ENCODE measurements around the gene IL31RA.

Gene IL31RA

DNA sequence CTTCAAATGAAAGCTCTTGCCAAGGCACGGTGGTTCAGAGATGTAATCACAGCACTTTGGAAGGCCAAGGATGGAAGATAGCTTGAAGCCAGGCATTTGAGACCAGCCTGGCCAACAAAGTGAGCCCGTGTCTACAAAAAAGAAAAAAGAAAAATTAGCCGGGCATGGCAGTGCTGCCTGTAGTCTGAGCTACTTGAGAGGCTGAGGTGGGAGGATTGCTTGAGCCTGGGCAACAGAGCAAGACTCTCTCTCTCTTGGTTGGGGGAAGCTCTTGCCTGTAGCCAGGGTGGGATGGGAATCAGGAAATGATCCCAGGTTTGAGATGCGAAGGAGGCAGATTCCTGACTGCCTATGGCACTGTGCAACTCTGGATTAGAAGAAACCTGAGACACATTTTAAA lies 81.5 kb downstream of the IL31RA start:
- TF ChIP-seq, protein P1, sequence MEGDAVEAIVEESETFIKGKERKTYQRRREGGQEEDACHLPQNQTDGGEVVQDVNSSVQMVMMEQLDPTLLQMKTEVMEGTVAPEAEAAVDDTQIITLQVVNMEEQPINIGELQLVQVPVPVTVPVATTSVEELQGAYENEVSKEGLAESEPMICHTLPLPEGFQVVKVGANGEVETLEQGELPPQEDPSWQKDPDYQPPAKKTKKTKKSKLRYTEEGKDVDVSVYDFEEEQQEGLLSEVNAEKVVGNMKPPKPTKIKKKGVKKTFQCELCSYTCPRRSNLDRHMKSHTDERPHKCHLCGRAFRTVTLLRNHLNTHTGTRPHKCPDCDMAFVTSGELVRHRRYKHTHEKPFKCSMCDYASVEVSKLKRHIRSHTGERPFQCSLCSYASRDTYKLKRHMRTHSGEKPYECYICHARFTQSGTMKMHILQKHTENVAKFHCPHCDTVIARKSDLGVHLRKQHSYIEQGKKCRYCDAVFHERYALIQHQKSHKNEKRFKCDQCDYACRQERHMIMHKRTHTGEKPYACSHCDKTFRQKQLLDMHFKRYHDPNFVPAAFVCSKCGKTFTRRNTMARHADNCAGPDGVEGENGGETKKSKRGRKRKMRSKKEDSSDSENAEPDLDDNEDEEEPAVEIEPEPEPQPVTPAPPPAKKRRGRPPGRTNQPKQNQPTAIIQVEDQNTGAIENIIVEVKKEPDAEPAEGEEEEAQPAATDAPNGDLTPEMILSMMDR (IDR thresholded peaks at IDR 0.05) = no peak
- Histone ChIP-seq H3K27me3 (ENCODE audit: control insufficient read depth, insufficient read depth, low read length) (no peaks in the 10 kb centered on the region), H3K27ac (no peak overlapping the region), H3K4me1 (peaks cover 4% of the 10 kb centered on the region), H3K4me3 (ENCODE audit: low read depth, low read length) (no peak overlapping the region), H3K9me3 (ENCODE audit: control insufficient read depth, low read length) (no peaks in the 10 kb centered on the region), H3K36me3 (ENCODE audit: control insufficient read depth, insufficient read depth, low read length) (no peaks in the 10 kb centered on the region), H3K9ac (no peak overlapping the region), H3K4me2 (ENCODE audit: low read length) (no peak overlapping the region), H3K79me2 (no peaks in the 10 kb centered on the region), H2AFZ (no peak overlapping the region)

DNA sequence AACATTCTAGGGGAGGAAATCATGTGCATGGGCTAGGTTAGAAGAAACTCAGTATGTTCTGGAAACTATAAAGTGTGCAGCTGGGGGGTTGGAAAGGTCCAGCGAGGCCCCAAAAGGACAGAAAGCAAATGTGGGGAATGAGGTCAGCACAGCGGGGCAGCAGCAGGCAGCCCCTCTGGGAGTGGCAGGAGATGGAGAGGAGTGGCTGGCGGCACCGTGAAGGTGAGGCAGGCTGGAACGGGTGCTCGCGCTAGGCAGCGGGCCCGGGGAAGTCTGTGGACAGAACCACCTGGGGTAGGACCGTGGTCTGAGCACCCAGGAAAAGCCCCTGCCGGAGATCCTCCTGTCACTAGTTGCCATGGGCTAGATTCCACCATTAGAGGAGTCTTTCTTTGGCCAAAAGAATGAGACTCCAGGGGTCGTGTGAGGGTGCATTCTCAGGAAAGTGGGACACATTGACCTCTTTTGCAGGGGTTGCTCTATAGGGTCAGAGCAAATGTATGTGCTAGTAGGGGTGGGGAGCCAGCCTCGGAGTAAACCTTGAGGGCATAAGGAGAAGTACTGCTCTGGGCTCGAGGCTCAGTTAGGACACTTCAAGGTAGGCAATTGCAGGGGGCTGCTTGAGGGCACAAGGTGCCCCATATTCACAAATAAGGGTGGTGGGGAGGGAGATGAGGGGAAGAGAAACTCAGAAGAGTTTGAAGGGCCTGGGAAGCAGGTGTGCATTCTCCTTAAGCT lies 82.4 kb downstream of the IL31RA start:
- H3K27me3 ChIP-seq (ENCODE audit: control insufficient read depth, insufficient read depth, low read length) = no peaks in the 10 kb centered on the region

DNA sequence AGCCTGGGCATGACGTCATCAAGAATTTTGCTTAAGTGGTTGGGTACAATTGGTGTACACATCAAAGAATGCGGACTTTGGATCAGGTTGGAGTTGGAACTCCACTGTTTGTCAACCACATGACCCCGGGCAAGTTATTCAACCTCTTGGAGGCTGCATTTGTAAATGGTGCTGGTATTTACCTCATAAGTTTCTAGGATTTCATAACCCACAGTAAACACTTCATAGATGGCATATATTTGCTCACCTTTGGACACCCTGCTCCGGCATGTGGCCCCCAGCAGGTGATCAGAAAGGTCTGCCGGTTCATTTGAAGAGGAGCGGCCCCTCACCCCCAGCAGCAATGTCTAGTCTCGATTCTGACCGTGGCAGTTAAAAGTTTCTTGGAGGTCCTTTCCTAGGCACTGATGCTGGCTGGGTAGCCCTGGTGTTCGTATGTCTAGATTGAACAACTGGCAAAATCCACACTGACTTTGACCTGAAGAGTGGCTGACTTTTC lies 83.0 kb downstream of the IL31RA start:
- no peak overlapping the region for H3K27ac ChIP-seq
- H3K4me3 ChIP-seq (ENCODE audit: low read depth, low read length) = no peak overlapping the region
- no peaks in the 10 kb centered on the region for H3K79me2 ChIP-seq
- no peak overlapping the region for H2AFZ ChIP-seq
- no peaks in the 10 kb centered on the region for H3K27me3 ChIP-seq (ENCODE audit: control insufficient read depth, insufficient read depth, low read length)
- no peak overlapping the region for H3K9ac ChIP-seq
- TF ChIP-seq, protein P1 (IDR thresholded peaks at IDR 0.05) = no peak
- no peaks in the 10 kb centered on the region for H3K4me1 ChIP-seq
- H3K36me3 ChIP-seq (ENCODE audit: control insufficient read depth, insufficient read depth, low read length) = no peaks in the 10 kb centered on the region
- no peaks in the 10 kb centered on the region for H3K9me3 ChIP-seq (ENCODE audit: control insufficient read depth, low read length)
- no peak overlapping the region for H3K4me2 ChIP-seq (ENCODE audit: low read length)

More for the DNA sequence above, 82.4 kb downstream of the IL31RA start:
- H3K79me2 ChIP-seq = no peaks in the 10 kb centered on the region
- no peak overlapping the region for H3K27ac ChIP-seq
- H3K4me3 ChIP-seq (ENCODE audit: low read depth, low read length) = no peak overlapping the region
- no peaks in the 10 kb centered on the region for H3K4me1 ChIP-seq
- no peak overlapping the region for H3K9ac ChIP-seq
- no peaks in the 10 kb centered on the region for H3K36me3 ChIP-seq (ENCODE audit: control insufficient read depth, insufficient read depth, low read length)
- H3K9me3 ChIP-seq (ENCODE audit: control insufficient read depth, low read length) = no peaks in the 10 kb centered on the region
- H3K4me2 ChIP-seq (ENCODE audit: low read length) = no peak overlapping the region
- TF ChIP-seq, protein P1 (IDR thresholded peaks at IDR 0.05) = no peak
- no peak overlapping the region for H2AFZ ChIP-seq

DNA sequence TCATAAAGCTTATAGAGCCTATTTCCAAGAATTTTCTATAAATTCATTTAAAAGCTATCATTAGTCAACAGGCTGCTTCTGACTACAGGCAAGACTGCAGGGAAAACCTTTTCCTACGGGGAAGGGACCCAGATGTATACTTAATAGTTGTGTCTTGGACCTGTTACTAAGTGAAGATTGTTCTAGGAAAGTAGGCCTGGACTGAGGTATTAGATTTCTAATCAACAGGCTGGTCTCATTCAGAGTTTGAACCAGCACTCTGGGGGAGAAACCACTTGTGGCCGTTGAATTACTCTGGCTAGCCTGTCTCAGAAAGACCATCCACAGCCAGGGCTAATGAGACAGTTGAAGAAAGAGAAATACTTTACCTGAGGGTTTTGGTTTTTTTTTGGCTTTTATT lies 83.6 kb downstream of the IL31RA start:
- Histone ChIP-seq H3K27ac (no peak overlapping the region), H3K36me3 (ENCODE audit: control insufficient read depth, insufficient read depth, low read length) (no peaks in the 10 kb centered on the region)

More for the DNA sequence above, 83.6 kb downstream of the IL31RA start:
- Histone ChIP-seq H3K9me3 (ENCODE audit: control insufficient read depth, low read length) (no peaks in the 10 kb centered on the region), H3K4me3 (ENCODE audit: low read depth, low read length) (no peak overlapping the region), H3K9ac (no peak overlapping the region), H3K27me3 (ENCODE audit: control insufficient read depth, insufficient read depth, low read length) (no peaks in the 10 kb centered on the region), H3K79me2 (no peaks in the 10 kb centered on the region), H3K4me1 (no peaks in the 10 kb centered on the region), H3K4me2 (ENCODE audit: low read length) (no peak overlapping the region), H2AFZ (no peak overlapping the region)
- TF ChIP-seq, protein P1 (IDR thresholded peaks at IDR 0.05) = no peak

All from parathyroid adenoma (tissue), 2 donors.